PC-9 (cell line): ENCODE data around the gene GNG3.
"Not testable (repeated sequence)": the region's sequence is repeated elsewhere in the genome, so short reads cannot be mapped to it uniquely, and the experiment has no call there.

Experiments used
- CTCF ChIP-seq: fragments of 200-600 bp; sonication (generic); conservative IDR thresholded peaks from 2 replicates; pipeline ENCODE4 v1.6.1; 2017; ENCODE audit warnings: mixed run types, antibody characterized with exemption, mild to moderate bottlenecking, moderate library complexity
- EZH2 ChIP-seq: fragments of 200-600 bp; sonication (generic); IDR thresholded peaks from 2 replicates; pipeline ENCODE4 v1.8.0; 2017; ENCODE audit warnings: antibody characterized with exemption, low read depth

DNA sequence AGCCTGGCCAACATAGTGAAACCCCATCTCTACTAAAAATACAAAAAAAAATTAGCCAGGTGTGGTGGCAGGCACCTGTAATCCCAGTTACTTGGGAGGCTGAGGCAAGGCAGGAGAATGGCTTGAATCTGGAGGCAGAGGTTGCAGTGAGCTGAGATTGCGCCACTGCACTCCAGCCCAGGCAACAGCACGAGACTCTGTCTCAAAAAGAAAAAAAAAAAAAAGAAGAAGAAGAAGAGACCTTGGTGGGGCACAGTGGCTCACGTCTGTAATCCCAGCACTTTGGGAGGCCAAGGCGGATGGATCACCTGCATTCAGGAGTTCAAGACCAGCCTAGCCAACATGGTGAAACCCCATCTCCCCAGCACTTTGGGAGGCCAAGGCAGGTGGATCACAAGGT lies 3.6 kb upstream of the GNG3 start:
- not testable (repeated sequence) for TF ChIP-seq CTCF, EZH2
